ENCODE measurements around the gene PLPP4.
A peak's percentile ranks its signal among the peaks of the same experiment; 100 is the strongest.

PLPP4 gene

DNA sequence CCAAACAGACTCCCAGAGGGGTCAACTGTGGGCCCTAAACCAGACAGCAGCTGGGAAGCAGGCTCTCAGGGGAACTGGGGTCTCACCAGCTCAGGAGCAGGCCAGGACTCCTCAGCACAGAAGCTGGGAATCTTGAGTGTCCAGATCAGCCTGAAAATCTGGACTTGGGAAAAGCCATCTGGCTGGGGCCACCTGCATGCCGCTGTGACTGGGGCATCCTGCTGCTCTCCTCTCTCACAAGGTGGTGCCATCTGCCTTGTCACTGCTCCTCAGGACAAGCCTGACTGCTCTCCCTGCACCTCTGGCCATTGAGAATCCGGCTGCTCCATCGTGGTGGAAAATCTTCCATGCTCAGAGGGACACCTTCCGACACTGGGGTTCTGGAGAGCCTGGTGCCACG, 141.4 kb downstream of the PLPP4 start:
- ChIA-PET CTCF (interaction anchor here (3.8 kb wide), 1 partner anchor 175 kb away, joined by 16 read pairs; no protein-coding TSS in a partner anchor), POLR2A (no interaction called here)
- TF ChIP-seq, protein P1, sequence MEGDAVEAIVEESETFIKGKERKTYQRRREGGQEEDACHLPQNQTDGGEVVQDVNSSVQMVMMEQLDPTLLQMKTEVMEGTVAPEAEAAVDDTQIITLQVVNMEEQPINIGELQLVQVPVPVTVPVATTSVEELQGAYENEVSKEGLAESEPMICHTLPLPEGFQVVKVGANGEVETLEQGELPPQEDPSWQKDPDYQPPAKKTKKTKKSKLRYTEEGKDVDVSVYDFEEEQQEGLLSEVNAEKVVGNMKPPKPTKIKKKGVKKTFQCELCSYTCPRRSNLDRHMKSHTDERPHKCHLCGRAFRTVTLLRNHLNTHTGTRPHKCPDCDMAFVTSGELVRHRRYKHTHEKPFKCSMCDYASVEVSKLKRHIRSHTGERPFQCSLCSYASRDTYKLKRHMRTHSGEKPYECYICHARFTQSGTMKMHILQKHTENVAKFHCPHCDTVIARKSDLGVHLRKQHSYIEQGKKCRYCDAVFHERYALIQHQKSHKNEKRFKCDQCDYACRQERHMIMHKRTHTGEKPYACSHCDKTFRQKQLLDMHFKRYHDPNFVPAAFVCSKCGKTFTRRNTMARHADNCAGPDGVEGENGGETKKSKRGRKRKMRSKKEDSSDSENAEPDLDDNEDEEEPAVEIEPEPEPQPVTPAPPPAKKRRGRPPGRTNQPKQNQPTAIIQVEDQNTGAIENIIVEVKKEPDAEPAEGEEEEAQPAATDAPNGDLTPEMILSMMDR (IDR thresholded peaks at IDR 0.05; ENCODE audit: insufficient read depth, low read length, missing control alignments): no peak
- DNase-seq (ENCODE audit: low read depth, low spot score): no peak
- H3K4me3 ChIP-seq (ENCODE audit: low read depth, low read length): no peak overlapping the region

DNA sequence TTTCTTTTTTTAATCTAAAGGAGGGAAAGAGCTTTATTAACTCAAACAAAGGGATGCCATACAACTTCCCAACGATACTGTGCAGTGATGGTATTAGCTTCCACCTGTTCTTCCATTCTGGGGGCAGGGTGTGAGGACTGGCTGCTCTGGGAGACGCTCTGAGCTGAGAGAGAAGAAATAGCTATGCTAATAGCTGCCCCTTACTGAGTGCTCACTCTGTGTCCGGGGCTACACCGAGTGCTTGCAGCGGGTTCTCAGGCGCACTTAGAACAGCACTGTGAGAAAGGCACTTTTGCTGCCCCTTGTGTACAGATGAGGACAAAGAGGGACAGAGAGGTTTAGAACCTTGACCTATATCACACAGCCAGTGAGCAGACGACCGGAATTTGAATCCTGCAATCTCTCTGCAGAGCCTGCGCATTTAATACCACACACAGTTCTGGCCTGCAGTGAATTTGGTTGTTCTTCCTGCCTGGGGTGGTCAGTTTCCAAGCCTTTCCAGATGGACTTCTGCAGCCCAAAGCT, 142.2 kb downstream of the PLPP4 start:
- TF ChIP-seq, protein P1 (IDR thresholded peaks at IDR 0.05; ENCODE audit: insufficient read depth, low read length, missing control alignments): no peak
- ChIA-PET CTCF (interaction anchor here (0.7 to 3.8 kb wide), 2 partner anchors 174 to 176 kb away, joined by 3 to 16 read pairs; no protein-coding TSS in a partner anchor), POLR2A (no interaction called here)
- DNase-seq (ENCODE audit: low read depth, low spot score): no peak
- H3K4me3 ChIP-seq (ENCODE audit: low read depth, low read length): no peak overlapping the region

DNA sequence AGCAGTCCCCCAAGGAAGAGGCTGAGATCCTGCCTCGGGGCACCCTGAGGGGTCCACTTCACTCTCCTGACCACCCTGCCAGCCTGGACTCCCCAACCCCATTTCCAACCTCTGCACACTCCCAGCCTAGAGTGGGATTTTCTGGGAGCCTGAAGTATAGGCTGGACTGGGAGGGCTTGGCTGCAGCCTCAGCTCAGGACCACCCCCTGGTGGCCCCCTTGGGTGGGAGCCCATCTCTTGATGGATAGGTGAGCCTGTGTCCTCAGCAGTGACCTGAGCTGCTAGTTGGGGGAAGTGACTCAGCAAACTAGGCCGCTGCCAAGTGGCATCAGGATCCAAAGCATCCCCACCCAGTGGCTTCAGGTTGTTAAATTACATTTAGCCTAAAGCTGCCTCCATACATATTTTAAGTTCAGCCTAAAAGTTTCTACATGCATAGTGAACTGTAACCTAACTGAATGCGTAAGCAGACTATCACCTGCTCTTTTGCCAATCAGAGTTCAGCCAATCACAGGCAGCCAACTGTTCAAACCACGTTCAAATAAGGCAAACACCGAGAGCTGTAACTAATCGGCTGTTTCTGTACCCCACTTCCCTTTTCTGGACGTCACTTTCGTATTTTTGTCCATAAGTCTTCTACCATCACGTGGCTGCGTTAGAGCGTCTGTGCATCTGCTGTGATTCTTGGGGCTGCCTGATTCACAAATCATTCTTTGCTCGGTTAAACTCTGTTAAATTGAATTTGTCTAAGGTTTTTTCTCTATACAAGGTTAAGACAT, 144.0 kb downstream of the PLPP4 start:
- POLR2A ChIA-PET: interaction anchor here (1.3 kb wide), 1 partner anchor 12 kb away, joined by 3 read pairs; no protein-coding TSS in a partner anchor
- no peak for DNase-seq (ENCODE audit: low read depth, low spot score)

DNA sequence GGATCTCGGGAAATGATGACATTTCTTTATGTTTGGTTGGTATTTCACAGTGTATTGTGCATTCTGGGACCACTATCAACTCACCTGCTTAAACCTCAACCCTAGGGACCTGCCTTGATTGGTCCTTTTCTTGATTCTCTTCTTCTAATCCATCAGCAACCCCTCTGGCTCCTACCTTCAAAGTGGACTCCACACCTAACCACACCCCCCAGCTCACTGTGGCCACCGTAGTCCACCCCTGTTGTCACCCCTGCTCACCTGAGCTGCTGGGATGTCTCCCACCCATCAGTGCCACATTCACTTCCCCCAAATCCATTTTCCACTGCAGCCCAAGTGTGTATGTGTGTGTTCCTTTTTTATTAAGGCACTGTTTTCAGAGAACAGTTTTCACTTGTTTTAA, 145.0 kb downstream of the PLPP4 start:
- CTCF ChIA-PET: interaction anchor here (0.8 to 3.8 kb wide), 2 partner anchors 179 kb away, joined by 3 to 16 read pairs; no protein-coding TSS in a partner anchor
- TF ChIP-seq, protein P1 (IDR thresholded peaks at IDR 0.05; ENCODE audit: insufficient read depth, low read length, missing control alignments): no peak

More for the DNA sequence above, 144.0 kb downstream of the PLPP4 start:
- CTCF ChIA-PET: interaction anchor here (1.1 to 3.8 kb wide), 4 partner anchors 13 to 229 kb away, joined by 3 to 16 read pairs (median 4); no protein-coding TSS in a partner anchor
- TF ChIP-seq, protein P1 (IDR thresholded peaks at IDR 0.05; ENCODE audit: insufficient read depth, low read length, missing control alignments): peak; percentile 67
- H3K4me3 ChIP-seq (ENCODE audit: low read depth, low read length): no peak overlapping the region

DNA sequence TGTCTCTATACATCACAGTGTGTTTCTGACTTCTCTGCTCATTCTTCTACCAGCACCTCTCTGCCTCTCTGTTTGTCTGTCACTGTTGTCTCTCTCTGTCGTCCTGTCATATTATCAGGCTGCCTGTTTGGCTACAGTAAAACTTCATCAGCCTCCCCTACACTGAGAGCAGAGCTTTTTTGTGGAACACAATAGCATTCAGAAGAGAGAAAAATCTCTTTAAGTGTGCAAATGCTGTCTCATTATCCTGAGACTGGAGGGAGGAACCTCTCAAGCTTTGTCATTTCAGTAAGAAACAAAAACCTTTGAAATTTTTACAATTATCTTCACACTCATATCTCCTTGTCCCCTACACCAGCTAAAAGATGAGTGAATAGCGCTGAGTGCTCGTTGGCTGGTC, 148.4 kb downstream of the PLPP4 start:
- CTCF ChIA-PET: interaction anchor here (1.2 to 2.6 kb wide), 2 partner anchors 18 to 182 kb away, joined by 3 to 12 read pairs; no protein-coding TSS in a partner anchor
- TF ChIP-seq, protein P1 (IDR thresholded peaks at IDR 0.05; ENCODE audit: insufficient read depth, low read length, missing control alignments): no peak
- POLR2A ChIA-PET: no interaction called here
- DNase-seq (ENCODE audit: low read depth, low spot score): no peak
- no peak overlapping the region for H3K4me3 ChIP-seq (ENCODE audit: low read depth, low read length)

More for the DNA sequence above, 145.0 kb downstream of the PLPP4 start:
- POLR2A ChIA-PET: no interaction called here
- no peak overlapping the region for H3K4me3 ChIP-seq (ENCODE audit: low read depth, low read length)
- no peak for DNase-seq (ENCODE audit: low read depth, low spot score)

Measured in AG04449 (cell line).